ENCODE measurements around the gene RNF19B.
"Not testable (repeated sequence)": the region's sequence is repeated elsewhere in the genome, so short reads cannot be mapped to it uniquely, and the experiment has no call there.

RNF19B gene

DNA sequence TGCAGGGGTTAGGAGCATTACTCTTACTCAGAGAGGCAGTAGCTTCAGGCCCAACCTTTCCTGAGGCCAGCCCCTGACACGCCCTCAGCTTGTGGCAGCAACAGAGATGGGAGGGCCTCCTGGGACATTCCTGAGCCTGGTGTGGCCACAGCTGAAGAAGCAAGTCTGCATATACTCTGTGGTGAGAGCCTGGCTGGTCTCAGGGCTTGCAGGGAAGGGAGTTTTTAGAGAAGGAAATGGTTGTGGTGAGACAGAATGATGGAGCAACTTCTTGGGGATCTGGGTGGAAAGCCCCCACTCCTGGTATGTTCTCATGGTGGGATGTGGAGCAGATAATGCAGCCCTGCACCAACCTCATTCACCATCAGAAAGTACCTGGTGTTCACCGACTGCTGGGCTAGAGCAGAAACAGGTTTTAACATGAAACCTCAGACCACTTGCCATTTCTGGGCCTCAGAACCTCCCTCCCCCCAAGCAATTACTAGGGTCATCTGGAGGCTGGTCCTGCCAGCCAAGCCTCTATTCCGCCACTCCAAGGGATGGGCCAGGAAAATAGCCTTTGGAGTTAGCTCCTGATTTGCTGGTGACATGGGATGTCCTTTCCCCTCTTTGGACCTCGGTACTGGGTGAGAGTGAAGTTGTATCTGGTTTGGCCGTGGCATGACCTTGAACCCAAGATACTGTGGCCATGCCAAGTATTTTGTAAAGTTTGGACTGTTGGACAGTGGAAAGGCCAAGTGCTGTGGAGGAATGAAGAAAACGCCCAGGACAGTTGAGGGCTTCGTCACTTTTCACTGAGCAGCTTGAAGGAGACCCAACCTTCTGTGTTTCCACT is 28.1 kb upstream of the RNF19B start:
- no peak for DNase-seq (ENCODE audit: low read depth)

DNA sequence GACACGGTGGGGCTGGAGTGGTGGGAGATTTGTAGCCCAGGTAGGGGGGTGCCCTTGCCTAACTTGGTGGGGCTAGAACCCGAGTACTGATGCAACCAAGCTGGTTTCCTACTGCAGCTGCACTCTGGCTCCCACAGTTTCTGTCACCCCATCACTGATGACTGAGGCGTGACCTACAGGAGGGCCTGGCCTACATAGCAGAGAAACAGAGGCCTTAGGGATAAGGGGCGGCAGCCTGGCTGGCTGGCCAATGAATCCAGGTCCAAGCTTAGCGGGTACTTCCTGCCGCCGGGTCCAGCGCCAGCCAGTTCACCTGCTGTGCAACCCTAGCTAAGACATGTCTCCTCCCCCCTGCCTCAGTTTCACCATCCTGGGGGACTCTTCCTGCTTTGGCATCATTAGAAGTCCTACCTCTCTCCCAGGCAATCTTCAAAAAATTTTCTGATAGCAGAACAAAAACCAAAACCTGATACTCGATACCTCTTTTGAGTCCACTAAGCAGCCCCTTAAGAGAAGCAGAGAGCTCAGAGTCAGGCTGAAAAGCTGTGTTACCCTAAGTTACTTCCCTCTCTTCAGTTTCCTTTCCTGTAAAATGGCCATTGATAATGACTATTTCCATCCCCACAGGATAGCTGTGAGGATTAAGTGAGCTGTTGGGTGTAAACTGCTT is 27.3 kb upstream of the RNF19B start:
- no peak for DNase-seq (ENCODE audit: low read depth)

DNA sequence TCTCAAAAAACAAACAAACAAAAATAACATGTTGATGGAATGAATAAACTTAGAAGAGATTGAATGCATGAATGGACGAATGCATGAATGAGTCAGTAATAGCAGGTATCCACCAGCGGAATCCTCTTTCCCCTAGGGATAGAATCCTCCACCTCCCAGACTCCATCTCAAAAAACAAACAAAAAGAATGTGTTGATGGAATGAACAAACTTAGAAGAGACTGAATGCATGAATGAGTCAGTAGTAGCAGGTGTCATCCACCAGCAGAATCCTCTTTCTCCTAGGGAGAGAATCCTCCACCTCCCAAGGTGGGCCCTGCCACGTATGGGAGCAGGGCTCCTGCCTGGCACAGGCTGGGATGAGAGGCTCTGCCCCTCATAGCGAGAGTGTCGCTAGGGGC is 26.8 kb upstream of the RNF19B start:
- DNase-seq (ENCODE audit: low read depth), result no peak

DNA sequence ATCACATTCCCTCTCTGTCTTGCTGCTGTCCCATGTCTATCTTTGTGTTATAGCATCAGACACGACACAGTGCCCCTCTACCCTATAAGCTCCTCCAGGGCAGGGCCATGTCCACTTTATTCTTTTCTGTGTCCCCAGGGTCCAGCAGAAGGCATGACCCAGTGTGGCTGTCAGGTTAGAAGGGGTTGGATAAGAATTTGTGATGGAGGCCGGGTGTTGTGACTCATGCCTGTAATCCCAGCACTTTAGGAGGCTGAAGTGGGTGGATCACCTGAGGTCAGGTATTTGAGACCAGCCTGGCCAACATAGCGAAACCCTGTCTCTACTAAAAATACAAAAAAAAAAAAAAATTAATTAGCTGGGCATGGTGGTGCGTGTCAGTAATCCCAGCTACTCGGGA is 26.3 kb upstream of the RNF19B start:
- no peak for DNase-seq (ENCODE audit: low read depth)

DNA sequence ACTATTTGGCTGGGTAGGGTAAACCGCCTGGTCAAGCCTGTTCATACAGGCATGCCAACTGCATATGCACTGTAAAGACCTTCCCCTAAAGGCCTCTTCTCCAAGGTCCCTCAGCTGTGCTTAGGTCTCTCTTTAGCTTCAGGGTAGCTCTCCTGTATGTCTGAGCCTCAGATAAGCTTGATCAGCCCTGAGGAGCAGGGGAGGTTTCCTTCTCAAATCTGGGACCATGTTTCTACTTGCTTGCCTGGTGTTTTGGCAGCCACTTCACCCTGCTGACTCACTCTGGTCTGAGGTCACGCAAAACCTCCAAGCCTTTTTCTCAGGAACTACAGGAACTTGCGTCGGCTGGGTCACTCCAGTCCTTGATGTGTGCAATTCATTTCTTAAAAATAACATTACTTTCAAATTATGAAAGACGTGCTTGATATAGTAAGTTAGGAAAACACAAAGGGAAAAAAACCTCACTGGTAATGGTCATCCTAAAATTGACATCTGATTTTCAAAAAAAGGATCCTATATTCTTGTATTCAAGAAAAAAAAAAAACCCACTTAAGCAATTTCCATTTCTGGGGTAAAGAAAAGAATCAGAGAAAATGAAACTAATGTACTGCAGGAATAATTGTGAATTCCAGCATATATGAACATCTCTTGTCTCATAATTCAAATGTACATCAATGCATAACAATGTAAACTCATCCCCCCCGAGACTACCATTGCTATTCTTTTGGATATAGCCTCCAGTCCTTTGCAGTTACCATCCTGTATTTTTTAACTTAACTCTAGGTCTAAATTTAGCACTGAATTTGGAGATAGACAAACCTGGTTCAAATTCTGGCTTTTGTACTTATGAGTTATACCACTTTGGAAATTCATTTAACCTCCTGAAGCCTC is 24.8 kb upstream of the RNF19B start:
- no peak for DNase-seq (ENCODE audit: low read depth)

DNA sequence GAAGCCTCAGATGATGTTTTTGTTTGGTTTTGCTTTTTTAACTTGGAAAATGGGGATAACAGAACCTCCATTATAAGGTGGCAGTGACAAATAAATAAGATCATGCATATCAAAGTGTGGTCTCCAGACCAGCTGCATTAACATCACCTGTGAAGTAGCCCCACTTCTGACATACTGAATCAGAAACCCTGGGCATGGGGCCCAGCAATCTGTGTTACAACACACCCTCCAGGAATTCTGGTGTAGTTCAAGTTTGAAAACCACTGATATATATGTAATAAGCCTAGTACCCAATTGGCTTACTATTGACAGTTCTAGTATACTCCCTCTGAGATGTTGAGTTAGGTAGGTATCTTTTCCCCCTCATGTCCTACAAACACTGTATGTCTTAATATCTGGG is 24.1 kb upstream of the RNF19B start:
- no peak for DNase-seq (ENCODE audit: low read depth)

DNA sequence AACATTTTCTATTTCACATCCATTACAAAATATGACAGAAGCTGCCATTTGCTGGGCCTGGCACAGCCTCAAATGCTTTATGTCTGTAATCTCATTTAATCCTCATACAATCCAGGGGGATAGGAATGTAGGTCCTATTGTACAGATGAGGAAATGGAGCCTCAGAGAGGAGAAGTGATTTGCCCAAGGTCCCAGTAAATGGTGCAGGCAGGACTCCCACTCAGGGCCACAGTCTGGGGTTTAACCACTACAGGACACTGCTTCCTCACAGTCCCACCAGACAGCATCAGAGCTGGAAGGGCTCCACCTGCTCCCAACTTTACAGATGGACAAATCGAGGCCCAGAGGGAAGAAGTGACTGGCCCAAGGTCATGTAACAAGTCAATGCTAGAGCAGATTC is 20.6 kb upstream of the RNF19B start:
- DNase-seq (ENCODE audit: low read depth), result no peak

DNA sequence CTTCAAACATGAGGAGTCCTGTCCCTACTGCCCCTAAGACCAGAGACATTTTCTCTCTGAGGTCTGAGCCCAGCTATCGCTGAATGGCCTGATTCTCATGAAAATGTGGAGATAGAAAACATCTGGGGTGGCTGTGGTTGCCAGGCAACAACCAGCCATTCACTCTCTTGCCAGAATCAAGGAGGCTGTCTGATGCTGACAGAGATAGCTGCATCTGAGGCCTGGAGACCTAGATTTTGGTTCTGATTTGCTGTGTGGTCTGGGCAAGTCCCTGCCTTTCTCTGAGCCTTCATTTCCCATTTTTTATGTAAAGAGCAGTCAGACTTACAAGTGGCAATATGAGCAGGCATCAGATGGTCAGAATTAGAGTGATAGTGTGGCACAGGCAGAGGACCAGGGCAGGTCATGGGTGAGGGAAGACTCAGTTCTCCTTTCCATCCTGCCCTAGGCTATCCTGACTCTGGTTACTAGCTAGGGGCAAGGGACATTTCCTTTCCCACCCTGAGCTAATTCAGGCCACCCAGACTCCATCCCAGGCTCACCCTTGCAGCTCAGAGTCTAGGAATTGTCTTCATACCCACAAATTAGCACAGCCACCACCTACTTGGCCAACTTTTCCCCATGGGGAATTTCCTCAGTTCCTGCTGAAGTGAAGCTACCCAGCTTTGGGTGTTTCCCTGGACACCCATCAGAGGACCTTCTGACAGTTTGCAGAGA is 20.0 kb upstream of the RNF19B start:
- DNase-seq (ENCODE audit: low read depth), result no peak

DNA sequence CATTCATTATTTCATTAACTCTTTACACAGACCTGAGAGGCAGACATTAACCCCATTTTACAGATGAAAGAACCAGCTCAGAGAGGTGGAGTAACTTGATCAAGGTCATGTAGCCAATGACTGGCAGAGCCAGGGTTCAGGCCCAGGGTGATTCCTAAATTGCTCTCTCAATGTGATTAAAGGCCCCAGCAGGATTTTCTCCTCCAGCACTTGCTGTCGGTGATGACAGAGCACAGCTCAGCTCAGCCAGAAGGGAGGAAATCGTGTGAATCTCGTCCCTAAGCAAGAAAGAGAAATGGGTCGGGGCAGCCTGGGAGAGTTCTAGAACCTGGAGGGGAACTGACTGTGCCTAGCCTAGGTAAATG is 19.5 kb upstream of the RNF19B start:
- no peak for DNase-seq (ENCODE audit: low read depth)

DNA sequence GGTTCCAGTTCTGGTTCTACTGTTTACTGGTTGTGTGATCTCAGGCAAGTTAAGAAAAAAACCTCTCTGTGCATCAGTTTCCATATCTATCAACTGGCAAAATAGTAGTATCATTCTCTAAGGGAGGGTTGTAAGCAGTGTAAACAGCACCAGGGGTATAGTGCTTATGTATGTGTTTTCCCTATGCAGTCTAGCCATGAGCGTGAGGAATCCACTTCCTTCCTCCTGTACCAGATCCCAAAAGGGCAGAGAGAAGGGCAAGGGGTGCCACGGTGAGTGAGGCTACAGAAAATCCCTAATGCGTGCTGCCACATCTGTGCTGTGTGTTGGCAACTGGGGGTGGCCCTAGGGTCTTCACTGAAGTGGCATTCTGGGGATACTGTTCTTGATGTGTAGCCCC is 18.4 kb upstream of the RNF19B start:
- DNase-seq (ENCODE audit: low read depth), result no peak

DNA sequence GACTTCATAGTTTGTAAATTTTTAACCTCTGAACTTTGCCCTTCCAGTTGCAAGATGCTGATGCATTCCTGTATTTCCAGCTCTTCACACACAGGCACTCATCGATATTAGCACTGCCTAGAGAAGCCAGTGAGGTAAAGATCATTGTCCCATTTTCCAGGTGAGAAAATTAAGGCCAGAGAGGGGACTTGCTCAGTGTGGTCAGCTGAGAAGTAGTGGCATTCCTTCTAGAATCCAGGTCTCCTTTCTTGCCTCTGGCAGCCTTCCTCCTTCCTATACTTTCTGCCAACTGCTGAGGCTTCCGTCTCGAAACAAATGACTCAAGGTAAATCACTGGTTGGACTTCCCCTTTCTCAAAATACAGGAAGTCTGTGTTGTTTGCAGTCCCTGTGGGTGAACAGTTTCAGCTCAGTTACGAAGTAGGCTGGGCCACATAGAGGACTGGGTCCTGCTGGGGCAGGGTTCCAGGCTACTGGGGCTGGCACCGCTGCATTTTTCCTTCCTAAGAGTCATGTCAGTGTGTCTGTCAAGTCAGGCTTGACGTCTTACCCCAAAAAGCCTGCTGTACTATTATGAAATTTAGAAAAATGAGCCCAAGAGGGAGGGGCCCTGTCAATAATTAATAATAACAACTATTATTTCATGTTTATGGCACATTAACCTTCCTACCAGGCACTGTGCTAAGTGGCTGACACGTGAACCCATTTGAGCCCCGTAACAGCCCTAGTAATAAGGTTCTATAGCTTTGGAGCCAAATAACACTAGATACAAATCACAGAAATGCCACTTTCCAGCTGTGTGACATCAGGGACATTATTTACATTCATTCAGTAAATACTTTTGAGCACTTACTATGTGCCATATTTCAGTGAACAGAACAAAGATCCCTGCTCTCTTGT is 16.6 kb upstream of the RNF19B start:
- peak; percentile 32 for DNase-seq (ENCODE audit: low read depth)

DNA sequence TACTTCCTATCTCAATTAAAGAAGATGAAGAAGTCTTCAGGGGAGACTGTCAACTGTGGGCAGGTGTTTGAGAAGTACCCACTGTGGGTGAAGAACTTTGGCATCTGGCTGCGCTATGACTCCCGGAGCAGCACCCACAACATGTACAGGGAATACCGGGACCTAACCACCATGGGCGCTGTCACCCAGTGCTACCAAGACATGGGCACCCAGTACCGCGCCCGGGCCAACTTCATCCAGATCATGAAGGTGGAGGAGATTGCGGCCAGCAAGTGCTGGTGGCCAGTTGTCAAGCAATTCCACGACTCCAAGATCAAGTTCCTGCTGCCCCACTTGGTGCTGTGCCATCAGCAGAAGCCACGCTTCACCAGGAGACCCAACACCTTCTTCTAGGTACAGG is 15.5 kb upstream of the RNF19B start:
- DNase-seq (ENCODE audit: low read depth), result no peak

DNA sequence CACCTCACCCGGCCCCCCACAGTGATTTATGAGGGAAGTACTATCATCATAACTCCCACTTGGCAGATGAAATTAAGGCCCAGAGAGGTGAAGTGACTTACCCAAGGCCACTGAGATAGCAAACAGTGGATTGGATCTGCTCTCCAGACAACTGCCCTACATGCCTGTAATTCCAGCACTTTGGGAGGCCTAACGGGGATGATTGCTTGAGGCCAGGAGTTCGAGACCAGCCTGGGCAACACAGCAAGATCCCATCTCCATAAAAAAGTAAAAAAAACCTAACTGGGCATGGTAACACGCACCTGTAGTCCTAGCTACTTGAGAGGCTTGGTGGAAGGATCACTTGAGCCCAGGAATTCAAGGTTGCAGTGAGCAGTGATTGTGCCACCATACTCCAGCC is 14.2 kb upstream of the RNF19B start:
- DNase-seq (ENCODE audit: low read depth), result no peak

DNA sequence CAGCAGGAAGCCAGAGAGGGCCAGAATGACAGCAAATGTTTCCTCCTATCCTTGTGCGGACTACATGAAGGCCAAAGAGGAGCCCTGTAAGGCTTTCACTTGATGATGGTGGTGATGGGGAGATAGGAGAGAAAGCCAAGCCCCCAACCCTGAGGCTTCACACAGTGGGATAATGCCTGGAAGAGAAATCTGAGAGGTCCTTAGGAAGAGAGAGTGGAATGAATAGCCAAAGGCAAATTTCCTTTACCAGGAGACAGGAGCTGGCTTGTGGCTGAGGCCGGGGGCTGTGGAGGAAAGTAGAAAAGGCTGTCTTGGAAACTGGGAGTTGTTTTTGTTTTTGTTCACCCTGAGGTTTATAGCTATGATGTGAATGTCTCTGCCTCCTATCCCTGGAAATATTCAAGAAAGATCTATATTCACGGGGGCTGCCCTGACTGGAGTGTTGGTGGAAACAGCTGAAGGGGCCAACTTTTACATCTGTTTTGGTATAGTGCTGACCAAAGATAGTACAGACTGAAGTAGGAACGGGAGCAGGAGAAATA is 13.0 kb upstream of the RNF19B start:
- DNase-seq (ENCODE audit: low read depth), result no peak

DNA sequence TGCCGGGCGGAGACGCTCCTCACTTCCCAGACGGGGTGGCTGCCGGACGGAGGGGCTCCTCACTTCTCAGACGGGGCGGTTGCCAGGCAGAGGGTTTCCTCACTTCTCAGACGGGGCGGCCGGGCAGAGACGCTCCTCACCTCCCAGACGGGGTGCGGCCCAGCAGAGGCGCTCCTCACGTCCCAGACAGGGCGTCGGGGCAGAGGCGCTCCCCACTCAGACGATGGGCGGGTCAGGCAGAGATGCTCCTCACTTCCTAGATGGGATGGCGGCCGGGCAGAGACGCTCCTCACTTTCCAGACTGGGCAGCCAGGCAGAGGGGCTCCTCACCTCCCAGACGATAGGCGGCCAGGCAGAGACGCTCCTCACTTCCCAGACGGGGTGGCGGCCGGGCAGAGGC is 10.4 kb upstream of the RNF19B start:
- not testable (repeated sequence) for DNase-seq (ENCODE audit: low read depth)

DNA sequence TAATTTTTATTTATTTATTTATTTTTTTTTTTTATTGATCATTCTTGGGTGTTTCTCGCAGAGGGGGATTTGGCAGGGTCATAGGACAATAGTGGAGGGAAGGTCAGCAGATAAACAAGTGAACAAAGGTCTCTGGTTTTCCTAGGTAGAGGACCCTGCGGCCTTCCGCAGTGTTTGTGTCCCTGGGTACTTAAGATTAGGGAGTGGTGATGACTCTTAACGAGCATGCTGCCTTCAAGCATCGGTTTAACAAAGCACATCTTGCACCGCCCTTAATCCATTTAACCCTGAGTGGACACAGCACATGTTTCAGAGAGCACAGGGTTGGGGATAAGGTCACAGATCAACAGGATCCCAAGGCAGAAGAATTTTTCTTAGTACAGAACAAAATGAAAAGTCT is 8.8 kb upstream of the RNF19B start:
- DNase-seq (ENCODE audit: low read depth), result not testable (repeated sequence)

DNA sequence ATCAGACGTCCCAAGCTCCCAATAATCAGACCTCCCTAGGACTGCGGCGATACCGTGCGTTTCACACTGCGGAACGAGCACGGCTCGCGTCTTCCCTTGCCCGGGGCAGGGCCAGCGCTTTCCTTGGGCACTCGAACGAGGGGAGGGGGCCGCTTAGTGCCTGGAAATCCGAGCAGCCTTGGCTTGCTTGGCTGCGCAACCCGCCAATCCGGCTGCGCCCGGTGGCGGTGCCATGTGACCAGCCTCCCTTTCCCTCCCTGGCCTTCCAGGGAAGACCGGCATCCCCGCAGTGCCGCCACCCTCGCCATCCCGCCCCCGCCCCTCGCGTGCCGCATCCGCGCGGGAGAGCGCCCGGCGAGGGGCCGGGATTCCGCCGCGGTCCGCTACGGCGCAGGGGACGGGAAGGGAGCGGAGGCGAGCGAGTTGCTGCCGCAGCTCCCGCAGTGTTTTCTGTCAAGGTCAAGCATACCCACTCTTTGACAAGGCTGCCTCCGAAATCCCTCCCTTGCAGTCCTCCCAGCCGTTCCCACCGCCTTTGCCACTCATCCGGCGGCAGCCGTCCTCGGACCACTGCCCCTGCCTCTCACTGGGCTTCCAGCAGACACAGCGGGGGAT is 8.3 kb upstream of the RNF19B start:
- DNase-seq (ENCODE audit: low read depth), result no peak

DNA sequence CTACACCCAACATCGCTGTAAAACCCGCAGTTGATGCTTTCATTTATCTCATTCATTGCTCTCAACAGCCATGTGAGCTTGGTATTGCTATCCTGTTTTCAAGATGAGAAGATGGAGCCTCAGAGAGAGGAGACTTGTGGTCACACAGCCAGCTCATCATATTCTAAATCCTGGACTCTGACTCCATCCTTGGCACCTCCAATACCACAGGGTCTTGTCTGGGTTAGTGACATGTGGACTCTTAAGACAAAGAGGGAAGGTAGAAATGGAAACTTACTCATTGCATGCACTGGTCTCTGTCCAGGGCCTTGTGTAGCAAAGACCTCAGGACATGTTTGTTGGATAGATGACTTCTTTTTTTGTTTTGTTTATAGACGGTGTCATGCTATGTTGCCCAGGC is 7.0 kb upstream of the RNF19B start:
- no peak for DNase-seq (ENCODE audit: low read depth)

DNA sequence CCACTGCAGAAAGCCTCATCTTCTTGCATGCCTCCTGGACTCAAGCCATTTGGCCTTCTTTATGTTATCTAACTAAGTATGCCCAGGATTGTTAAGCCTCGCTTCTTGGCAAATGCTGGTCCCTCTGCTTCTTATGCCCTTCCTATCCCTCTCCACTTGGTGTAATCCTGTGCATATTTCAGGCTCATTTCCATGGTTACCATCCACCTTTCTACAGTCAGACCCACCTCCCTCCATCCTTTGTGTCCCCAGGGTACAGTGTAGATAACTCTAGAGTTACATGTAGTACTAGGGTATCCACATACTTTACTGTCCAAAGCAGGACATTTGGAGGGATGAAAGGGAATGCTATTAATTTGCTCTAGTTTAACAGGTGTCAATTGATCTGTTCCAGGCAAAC is 6.5 kb upstream of the RNF19B start:
- no peak for DNase-seq (ENCODE audit: low read depth)

DNA sequence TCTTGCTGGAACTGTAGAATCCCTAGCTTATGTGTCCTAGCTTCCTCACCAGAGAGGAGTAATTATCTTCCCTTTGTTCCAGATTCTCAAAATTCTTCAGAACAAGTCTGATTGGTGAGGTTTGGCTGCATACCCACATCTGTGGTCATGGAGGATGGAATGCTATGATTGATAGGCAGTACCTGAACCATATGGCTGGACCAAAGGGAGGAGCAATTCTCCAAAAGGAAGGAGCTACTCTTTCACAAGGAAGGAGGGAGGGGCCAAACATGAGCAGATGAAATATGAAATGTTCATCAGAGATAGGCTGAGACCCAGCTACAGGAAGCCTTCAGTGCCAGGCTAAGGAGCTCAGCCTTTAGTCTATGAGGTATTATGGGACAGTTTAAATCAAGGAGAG is 5.0 kb upstream of the RNF19B start:
- no peak for DNase-seq (ENCODE audit: low read depth)
